Inflammatory macrophage (primary cell): ENCODE results near the gene MEGF9.

Source experiments
- DNase-seq, 2 donors: peaks; one replicate each; pipeline ENCODE4 v3.0.0-alpha.2; 2020 to 2022

MEGF9 gene

DNA sequence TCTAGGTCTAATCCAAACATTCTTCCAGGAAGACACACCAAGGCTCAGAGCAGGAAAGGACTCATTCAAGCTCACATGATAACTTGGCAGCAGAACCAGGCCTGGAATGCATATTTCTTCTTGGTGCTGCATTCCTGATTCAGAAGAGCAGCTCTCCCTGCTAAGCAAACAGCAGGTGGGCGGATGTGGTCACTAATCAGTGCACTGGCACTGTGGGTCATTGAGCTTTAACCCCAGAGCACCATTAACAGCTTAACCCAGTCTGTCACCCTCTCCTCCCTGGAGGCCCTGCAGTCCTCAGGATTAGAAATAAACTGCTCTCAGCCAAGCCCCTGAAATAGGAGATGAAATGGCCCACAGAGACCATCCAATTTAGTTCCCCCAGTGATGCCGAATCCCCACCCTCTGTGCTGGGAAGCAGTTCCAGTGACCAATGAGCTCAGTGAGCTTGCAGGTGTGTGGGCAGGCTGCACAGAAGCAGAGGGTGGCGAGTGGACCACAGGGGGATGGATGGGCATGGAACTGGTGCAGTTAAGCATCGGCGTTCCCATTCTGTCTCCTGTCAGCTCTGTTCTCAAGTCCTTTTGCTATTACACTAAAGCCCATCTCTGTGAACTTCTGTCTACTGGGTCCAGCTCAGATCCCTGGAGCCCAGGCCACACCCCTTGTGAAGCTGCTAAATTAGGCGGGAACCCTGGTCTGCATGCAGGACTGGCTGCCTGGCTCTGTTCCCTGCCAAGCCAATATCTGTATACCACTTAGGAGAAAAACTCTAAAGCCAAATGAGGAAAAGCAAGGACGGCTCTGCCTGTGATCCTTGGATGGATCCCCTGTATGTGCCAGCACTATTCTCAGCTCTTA lies 16.6 kb upstream of the MEGF9 start:
- DNase-seq: peak; percentile 56 to 75

DNA sequence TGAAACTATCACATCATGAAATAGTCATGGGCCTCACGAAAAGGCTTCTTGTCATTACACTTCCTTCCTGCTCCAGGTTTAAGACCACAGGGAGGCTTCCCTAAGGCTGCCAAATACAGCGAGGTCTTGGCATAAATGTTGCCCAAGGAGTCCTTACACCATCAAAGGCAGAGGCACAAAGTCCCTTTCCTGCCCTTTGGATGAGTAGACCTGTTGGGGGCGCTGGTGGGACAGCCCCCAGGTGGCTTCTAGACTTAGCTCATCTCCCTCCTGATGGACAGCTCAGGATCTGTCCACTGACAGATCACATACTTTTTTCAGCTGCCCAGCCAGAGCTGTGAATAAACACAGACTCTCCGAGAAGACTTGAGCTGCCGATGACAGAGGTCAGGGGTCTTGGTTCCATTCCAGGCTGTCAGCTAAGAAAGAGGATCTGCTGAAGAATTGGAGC lies 15.5 kb upstream of the MEGF9 start:
- peak; percentile 65 to 70 for DNase-seq

DNA sequence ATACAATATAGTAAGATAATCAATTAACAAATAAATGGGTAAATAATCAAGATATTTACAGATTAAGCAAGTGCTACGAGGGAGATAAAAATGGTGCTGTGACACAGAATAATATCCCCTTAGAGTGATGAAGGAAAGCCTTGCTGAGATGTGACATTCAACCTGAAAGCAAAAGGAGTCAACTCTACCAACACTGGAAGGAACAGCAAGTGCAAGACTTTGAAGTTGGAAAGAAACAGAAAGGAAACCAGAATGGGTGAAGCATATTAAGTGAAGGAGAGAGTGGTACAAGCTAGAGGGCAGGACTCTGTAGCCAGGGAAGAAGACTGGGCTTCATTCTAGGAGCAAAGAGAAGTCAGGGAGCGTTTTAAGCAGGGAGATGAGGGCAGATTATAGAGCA lies 12.2 kb upstream of the MEGF9 start:
- DNase-seq: no peak

GRCh38 chr9:120725907-120726306 lies 11.6 kb upstream of the MEGF9 start:
- DNase-seq: no peak

DNA sequence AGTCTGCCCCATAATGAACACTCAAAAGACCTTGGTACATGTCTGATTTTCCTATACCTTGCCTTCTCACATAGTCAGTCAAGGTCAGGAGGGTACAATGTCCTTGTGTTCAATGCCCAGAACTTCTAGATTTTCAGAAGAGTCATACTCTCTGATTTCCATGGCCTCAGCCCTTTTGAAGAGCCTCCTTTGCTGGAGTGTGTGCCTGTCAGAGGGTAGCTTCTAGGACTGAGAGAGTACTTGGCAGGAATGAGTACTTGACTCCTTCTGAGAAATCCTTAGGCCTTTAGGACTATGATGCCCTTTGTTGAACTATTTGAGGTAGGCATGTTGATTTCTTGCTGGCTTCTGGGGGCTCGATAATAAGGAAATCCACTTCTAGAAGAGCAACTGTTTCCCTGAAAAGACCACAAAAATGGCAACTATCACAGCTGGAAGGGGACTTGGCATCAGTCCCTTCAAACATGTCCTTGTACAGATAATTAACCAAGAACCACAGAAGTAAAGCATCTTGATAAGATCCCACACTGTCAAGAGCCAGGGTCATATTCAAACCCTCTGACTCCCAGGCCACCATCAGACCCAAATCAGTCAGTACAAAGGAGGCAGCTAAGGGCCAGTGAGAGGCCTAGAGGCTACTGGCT lies 10.6 kb upstream of the MEGF9 start:
- DNase-seq: no peak

DNA sequence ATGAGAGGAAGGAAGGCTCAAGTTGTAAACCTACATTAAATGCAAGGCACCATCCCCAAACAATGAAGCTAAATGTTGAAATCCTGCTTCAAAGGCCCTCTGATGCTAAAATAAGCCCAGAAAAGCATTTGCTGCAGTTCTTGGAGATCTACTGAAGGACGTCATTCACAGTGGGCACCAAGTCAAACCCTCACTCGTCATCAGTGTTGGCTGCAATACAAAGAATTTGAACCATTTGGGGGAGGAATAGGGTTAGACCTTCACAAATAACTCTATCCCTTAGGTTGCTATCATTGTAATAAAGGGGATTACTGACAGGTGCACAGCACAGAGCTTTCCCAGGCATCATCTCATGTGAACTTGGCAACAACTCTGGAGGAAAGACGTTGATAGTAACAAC lies 9.3 kb upstream of the MEGF9 start:
- no peak for DNase-seq

- DNase-seq: no peak
These were observed 6.1 kb upstream of the MEGF9 start for GRCh38 chr9:120720404-120720803.

DNA sequence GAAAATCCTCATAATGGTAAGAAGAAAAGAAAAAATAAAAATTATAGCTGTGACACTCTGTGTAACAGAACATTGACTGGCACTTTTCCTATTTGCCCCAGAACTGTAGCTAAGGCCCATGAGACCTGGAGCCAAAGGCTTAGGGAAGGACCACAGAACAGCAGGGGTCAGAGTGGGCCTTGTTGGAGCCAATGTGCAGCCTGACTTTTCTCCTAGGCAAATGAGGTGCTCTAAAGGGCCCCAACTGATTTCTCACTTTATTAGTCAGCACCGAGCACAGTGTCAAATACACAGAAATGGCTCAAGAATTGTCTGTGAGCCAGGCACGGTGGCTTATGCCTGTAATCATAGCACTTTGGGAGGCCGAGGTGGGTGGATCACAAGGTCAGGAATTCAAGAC lies 4.0 kb upstream of the MEGF9 start:
- no peak for DNase-seq

DNA sequence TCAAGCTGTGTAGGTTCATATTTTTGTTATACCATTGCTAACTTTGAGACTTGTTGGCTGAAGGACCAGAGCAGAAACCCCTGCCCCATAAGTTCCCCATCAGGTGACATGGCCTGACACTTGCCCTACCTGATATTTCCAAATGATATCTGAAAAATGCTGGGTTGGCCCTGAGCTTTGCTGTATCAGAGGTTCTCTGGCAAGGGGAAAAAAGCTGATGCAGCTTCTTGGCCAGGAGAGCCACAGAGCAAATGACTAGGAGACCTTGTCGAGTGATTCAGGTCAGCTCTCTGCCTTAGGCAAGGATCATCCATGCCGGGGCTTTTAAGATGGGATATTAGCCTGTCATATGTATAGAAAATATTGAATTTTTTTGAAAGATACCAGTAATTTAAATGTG lies 2.9 kb upstream of the MEGF9 start:
- no peak for DNase-seq

- no peak for DNase-seq
These were observed 2.2 kb upstream of the MEGF9 start for GRCh38 chr9:120716483-120716882.

DNA sequence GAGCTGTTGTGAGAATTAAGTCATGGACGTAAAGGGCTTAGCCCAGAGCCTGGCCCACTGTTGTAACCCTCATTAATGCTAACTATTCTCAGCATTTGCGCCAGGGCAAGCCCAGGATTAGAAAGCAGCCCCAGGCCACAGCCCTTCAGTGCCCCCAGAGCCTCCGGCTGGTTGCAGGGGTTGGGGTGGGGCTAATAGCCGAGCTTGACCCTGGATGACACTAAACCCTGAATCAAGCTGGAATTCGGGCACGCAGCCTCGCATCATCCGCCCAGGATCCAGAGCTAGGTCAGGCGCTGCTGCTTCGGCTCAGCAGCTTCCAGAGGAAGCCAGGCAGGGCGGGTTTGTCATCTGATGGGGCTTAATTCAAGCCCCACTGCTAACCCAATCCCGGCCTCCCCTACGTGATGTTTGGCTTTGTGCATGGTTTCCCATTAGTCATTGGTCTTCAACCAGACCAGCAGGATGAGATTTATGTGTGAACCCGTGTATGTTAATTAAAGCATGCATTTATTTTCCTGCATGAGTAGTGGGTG lies 1.2 kb upstream of the MEGF9 start:
- DNase-seq: no peak

GRCh38 chr9:120714846-120715388 lies 647 bp upstream of the MEGF9 start:
- no peak for DNase-seq

DNA sequence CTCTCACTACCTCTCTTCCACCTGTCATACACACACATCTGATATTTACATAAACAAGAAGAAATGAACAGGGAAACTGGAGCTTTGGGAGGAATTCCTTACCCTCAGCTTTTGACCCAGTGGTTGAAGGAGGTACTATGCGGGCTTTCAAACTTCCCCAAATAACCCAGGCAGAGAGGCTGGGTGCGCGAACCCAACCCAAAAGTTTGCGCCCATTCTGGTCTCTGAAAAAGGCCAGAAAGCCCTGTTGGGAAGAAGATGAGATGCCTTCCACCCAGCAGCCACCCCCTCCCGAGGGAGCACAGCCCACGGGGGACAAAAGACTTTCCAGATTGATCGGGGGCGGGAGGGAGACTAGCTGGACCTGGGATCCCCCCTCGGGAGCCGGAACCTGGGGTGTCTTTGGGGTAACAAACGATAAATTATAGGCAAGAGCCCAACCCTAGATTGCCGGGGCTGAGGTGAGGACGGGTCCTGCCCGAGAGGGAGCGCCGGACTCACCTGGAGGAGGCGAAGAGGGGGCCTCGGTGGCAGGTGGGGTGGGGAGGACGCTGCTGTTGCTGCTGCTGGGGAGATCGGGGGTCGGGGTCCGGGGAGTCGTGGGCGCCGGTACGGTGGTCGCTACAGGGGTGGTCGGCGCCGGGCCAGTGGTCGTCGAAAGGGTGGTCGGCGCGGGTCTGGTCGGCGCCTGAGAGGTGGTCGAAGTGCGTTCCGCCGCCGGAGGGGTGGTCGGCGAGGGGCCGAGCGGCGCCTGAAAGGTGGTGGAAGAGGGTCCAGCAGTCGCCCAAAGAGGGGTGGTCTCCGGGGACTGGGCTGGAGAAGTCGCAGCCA lies 798 bp downstream of the MEGF9 start:
- peak; percentile 53 to 57 for DNase-seq

- DNase-seq: no peak
These were observed 1.7 kb downstream of the MEGF9 start for GRCh38 chr9:120712539-120713031.

- DNase-seq: peak; percentile 44 to 46
These were observed 2.3 kb downstream of the MEGF9 start for GRCh38 chr9:120711841-120712538.

DNA sequence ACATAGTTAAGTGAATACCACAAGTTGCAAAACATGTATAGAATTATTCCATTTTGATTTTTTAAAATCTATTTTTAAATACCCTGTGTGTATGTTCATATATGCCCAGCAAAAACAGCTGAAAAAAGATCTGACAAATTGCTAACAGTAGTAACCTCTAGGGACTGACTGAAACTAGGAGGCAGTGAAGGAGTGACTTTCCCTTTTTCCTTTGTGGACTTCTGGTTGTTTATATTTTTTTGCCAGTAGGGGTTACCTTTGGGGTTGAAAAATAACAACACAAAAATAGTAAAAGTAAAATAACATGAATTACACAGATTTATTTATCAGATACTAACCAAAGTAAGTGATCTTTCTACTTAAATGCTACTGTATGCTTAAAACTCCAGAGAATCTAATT lies 2.9 kb downstream of the MEGF9 start:
- no peak for DNase-seq

- peak; percentile 67 to 74 for DNase-seq
These were observed 3.9 kb downstream of the MEGF9 start for GRCh38 chr9:120710110-120710981.

DNA sequence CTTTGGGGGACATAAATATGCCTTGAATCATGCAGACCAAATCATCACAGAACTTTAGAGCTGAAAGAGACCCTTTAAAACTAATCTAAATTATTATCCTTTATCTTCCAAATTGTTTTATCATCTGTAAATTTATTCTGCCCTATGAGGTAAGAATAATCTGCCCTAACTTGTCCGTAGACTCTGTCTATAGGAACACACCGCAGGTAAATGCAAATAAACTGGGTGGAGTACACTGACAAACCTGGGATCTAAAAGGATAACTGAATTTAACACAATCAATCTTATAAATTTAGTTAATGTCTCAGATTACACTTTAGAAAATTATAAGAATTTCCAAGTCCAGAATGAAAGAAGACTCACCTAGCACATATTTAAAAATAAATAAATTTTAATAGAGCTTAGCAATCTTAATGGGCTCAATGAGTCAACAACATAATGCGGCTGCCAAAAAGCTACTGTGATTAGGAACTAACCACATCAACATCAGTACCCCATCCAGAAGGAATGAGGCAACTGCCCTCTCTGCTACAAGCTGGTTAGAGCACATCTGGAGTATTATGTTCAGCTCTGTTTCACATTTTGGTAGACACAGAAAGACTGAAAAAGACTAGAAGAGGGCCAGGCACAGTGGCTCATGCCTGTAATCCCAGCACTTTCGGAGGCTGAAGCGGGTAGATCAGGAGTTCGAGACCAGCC lies 5.6 kb downstream of the MEGF9 start:
- DNase-seq: no peak

GRCh38 chr9:120707170-120707569 lies 7.1 kb downstream of the MEGF9 start:
- DNase-seq: no peak

DNA sequence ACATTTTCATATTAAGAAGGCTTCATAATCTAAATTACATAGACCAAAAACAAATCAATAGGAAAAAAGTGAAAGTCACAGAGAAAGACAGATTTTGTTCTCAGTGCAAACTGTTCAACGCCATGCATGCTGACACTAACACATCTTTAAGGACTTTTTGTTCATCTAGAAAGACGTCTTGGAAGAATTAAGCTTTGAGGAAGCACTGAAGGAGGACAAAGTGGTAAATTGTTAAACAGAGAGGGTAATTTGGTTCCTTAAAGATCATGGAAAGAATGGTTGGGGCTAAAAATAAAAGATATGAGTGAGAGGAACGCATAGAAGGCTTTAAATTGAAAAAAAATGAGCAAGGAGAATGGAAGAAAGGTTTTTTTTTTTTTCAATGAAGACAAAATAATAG lies 9.1 kb downstream of the MEGF9 start:
- DNase-seq: no peak
